SK-N-SH treated with all-trans-retinoic acid at 6 μM for 48 hours (cell line): Measurements from ENCODE around the gene PARVG.

ENCODE experiments used
- ARNTL ChIP-seq: fragments of 450-650 bp; formaldehyde crosslinking; IDR thresholded peaks from 2 replicates; pipeline ENCODE4 v1.5.0; 2020; ENCODE audit warnings: low read depth, mild to moderate bottlenecking, moderate library complexity, borderline replicate concordance
- ESRRG ChIP-seq: fragments of 250-450 bp; sonication (Bioruptor Pico); IDR thresholded peaks from 2 replicates; pipeline ENCODE4 v1.6.1; 2021; ENCODE audit warnings: mild to moderate bottlenecking
- GLIS3 ChIP-seq: fragments of 250-450 bp; sonication (Bioruptor Pico); IDR thresholded peaks from 2 replicates; pipeline ENCODE4 v1.5.0; 2020; ENCODE audit warnings: mild to moderate bottlenecking, moderate library complexity
- PPARA ChIP-seq: fragments of 250-450 bp; sonication (Bioruptor Pico); IDR thresholded peaks from 2 replicates; pipeline ENCODE4 v1.5.0; 2020; ENCODE audit warnings: mild to moderate bottlenecking, borderline replicate concordance
- RARB ChIP-seq: fragments of 250-450 bp; sonication (Bioruptor Pico); IDR thresholded peaks from 2 replicates; pipeline ENCODE4 v1.8.0; 2021; ENCODE audit warnings: mild to moderate bottlenecking, moderate library complexity
- SNAI2 ChIP-seq: fragments of 250-450 bp; sonication (Bioruptor Pico); IDR thresholded peaks from 2 replicates; pipeline ENCODE4 v1.5.0; 2020; ENCODE audit warnings: mild to moderate bottlenecking, moderate library complexity
- ZFP3 ChIP-seq: fragments of 250-450 bp; sonication (Bioruptor Pico); IDR thresholded peaks from 2 replicates; pipeline ENCODE4 v1.5.0; 2020; ENCODE audit warnings: mild to moderate bottlenecking, moderate library complexity
- ZFP30 ChIP-seq: fragments of 450-650 bp; formaldehyde crosslinking; IDR thresholded peaks from 2 replicates; pipeline ENCODE4 v1.5.0; 2022; ENCODE audit warnings: mild to moderate bottlenecking, moderate library complexity
- ZNF8 ChIP-seq: fragments of 450-650 bp; formaldehyde crosslinking; IDR thresholded peaks from 2 replicates; pipeline ENCODE4 v1.5.0; 2020; ENCODE audit warnings: mild to moderate bottlenecking, moderate library complexity
- TF ChIP-seq, protein P1 (sequence below): fragments of 250-450 bp; sonication (Bioruptor Pico); IDR thresholded peaks from 2 replicates; pipeline ENCODE4 v1.5.0; 2020; ENCODE audit warnings: mild to moderate bottlenecking, moderate library complexity
- TF ChIP-seq, protein P2 (sequence below): fragments of 250-450 bp; sonication (Bioruptor Pico); IDR thresholded peaks from 2 replicates; pipeline ENCODE4 v1.8.0; 2020; ENCODE audit warnings: mild to moderate bottlenecking, moderate library complexity, borderline replicate concordance

DNA sequence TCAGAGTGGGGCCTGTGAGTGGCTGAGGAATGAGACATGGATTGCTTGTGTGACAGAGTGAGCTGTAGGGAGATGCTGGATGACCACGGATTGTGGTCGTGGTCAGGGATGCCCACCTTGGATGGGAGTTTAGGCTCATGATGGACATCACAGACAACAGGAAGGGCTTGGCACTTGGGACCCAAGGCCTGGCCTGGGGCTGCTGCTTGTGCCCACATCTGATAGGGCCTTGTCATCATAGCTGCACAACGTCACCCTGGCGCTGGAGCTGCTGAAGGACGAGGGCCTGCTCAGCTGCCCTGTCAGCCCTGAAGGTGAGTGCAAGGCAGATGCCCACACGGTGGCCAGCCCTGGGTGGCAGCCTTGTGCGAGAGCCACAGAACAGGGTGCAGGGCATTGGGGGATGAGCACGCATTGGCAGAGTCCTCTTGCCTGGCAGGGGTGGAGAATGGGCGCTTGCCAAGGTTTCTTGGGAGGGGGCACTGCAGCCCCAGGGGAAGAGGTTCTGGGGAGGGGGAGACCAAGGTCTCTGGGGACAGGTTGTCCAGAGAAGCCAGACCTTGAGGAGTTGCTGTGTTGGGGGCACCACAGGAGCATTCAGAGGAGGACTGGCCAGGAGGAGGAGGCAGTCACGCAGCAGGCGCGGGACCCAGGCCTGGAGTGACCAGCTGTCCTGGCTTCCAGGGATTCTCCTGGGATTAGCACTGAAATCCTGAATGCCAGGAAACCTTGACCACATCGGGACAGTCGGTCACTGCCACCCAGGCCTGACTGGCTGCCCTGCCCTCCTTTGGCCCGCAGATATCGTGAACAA is 25.0 kb downstream of the PARVG start:
- TF ChIP-seq ZFP30 (CRISPR knock-in tag) (no peak), RARB (CRISPR knock-in tag) (no peak), ZNF8 (CRISPR knock-in tag) (no peak), SNAI2 (CRISPR knock-in tag) (no peak), ESRRG (CRISPR knock-in tag) (no peak), ZFP3 (CRISPR knock-in tag) (no peak), GLIS3 (CRISPR knock-in tag) (no peak), PPARA (no peak), ARNTL (CRISPR knock-in tag) (no peak)
- TF ChIP-seq, protein P1, sequence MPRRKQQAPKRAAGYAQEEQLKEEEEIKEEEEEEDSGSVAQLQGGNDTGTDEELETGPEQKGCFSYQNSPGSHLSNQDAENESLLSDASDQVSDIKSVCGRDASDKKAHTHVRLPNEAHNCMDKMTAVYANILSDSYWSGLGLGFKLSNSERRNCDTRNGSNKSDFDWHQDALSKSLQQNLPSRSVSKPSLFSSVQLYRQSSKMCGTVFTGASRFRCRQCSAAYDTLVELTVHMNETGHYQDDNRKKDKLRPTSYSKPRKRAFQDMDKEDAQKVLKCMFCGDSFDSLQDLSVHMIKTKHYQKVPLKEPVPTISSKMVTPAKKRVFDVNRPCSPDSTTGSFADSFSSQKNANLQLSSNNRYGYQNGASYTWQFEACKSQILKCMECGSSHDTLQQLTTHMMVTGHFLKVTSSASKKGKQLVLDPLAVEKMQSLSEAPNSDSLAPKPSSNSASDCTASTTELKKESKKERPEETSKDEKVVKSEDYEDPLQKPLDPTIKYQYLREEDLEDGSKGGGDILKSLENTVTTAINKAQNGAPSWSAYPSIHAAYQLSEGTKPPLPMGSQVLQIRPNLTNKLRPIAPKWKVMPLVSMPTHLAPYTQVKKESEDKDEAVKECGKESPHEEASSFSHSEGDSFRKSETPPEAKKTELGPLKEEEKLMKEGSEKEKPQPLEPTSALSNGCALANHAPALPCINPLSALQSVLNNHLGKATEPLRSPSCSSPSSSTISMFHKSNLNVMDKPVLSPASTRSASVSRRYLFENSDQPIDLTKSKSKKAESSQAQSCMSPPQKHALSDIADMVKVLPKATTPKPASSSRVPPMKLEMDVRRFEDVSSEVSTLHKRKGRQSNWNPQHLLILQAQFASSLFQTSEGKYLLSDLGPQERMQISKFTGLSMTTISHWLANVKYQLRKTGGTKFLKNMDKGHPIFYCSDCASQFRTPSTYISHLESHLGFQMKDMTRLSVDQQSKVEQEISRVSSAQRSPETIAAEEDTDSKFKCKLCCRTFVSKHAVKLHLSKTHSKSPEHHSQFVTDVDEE (CRISPR knock-in tag), result no peak
- TF ChIP-seq, protein P2, sequence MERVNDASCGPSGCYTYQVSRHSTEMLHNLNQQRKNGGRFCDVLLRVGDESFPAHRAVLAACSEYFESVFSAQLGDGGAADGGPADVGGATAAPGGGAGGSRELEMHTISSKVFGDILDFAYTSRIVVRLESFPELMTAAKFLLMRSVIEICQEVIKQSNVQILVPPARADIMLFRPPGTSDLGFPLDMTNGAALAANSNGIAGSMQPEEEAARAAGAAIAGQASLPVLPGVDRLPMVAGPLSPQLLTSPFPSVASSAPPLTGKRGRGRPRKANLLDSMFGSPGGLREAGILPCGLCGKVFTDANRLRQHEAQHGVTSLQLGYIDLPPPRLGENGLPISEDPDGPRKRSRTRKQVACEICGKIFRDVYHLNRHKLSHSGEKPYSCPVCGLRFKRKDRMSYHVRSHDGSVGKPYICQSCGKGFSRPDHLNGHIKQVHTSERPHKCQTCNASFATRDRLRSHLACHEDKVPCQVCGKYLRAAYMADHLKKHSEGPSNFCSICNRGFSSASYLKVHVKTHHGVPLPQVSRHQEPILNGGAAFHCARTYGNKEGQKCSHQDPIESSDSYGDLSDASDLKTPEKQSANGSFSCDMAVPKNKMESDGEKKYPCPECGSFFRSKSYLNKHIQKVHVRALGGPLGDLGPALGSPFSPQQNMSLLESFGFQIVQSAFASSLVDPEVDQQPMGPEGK (CRISPR knock-in tag), result no peak
